ENCODE measurements around the gene CTNNB1. TPM values are rescaled to one million over a fixed set of nuclear protein-coding genes. Genes with fewer than 3 reads are reported as not detected.

The CTNNB1 gene
- total RNA-seq, 1 experiment from 2014 or later = 186 TPM

DNA sequence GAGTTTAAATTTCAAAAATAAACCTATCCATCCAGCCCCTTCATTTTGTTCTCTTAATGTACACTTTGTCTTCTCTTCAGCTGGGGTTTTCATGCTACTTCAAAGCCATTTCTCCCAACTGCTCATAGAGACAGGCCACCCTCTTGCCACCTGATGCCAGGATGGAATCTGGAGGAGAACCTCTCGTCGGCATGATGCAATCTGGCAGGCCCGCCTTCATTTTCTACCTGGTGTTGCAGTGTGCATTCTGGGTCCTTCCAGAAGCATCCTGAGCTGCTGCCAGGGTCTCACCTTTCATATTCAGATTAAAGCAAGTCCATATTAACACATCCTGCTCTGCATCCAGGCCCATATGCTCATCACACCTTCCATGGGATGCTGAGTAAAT, 60.8 kb downstream of the CTNNB1 start:
- TF ChIP-seq, protein P1, sequence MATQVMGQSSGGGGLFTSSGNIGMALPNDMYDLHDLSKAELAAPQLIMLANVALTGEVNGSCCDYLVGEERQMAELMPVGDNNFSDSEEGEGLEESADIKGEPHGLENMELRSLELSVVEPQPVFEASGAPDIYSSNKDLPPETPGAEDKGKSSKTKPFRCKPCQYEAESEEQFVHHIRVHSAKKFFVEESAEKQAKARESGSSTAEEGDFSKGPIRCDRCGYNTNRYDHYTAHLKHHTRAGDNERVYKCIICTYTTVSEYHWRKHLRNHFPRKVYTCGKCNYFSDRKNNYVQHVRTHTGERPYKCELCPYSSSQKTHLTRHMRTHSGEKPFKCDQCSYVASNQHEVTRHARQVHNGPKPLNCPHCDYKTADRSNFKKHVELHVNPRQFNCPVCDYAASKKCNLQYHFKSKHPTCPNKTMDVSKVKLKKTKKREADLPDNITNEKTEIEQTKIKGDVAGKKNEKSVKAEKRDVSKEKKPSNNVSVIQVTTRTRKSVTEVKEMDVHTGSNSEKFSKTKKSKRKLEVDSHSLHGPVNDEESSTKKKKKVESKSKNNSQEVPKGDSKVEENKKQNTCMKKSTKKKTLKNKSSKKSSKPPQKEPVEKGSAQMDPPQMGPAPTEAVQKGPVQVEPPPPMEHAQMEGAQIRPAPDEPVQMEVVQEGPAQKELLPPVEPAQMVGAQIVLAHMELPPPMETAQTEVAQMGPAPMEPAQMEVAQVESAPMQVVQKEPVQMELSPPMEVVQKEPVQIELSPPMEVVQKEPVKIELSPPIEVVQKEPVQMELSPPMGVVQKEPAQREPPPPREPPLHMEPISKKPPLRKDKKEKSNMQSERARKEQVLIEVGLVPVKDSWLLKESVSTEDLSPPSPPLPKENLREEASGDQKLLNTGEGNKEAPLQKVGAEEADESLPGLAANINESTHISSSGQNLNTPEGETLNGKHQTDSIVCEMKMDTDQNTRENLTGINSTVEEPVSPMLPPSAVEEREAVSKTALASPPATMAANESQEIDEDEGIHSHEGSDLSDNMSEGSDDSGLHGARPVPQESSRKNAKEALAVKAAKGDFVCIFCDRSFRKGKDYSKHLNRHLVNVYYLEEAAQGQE (IDR thresholded peaks at IDR 0.05; ENCODE audit: insufficient read depth in 1 of 2, low read depth in 2 of 2, low read length in 1 of 2) = no peak
- POLR2A ChIA-PET = no interaction called here
- BruUV-seq (replicated peaks) = no TSS peak

DNA sequence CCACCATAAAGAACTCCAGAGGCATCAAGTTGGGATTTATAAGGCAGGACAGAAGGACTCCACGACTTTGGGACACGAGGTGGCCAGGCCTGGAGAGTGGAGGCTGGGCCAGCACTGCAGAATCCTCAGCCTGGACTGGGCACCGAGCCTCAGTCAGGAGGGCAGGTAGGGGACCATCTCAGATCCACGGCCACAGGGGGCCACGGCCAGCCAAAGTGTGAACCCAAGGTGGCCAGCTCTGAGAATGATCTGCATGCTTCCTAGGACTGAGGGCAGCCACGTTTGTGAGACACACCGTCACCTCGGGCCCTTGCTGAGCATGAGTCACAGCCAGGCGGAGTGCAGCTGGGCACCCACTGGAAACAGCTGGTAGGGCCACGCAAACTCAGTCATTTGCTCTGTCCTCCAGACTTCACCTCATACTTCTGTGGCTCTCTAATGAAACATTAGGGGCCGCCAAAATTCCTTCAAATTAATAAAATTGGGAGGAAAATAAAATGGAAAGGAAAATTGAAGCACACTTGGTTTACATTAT, 65.8 kb downstream of the CTNNB1 start:
- TF ChIP-seq, protein P2, sequence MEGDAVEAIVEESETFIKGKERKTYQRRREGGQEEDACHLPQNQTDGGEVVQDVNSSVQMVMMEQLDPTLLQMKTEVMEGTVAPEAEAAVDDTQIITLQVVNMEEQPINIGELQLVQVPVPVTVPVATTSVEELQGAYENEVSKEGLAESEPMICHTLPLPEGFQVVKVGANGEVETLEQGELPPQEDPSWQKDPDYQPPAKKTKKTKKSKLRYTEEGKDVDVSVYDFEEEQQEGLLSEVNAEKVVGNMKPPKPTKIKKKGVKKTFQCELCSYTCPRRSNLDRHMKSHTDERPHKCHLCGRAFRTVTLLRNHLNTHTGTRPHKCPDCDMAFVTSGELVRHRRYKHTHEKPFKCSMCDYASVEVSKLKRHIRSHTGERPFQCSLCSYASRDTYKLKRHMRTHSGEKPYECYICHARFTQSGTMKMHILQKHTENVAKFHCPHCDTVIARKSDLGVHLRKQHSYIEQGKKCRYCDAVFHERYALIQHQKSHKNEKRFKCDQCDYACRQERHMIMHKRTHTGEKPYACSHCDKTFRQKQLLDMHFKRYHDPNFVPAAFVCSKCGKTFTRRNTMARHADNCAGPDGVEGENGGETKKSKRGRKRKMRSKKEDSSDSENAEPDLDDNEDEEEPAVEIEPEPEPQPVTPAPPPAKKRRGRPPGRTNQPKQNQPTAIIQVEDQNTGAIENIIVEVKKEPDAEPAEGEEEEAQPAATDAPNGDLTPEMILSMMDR (IDR thresholded peaks at IDR 0.05) = no peak
- TF ChIP-seq SIN3A (IDR thresholded peaks at IDR 0.05; ENCODE audit: borderline replicate concordance, insufficient read depth, low read depth, low read length) = no peak
- TF ChIP-seq, protein P1 (IDR thresholded peaks at IDR 0.05; ENCODE audit: insufficient read depth in 1 of 2, low read depth in 2 of 2, low read length in 1 of 2) = no peak
- no peak for TF ChIP-seq TCF7L2 (IDR thresholded peaks at IDR 0.05; ENCODE audit: low read depth, low read length)
- TF ChIP-seq POLR2AphosphoS5 (IDR thresholded peaks at IDR 0.05; ENCODE audit: low read depth, low read length) = no peak
- no peaks in the 10 kb centered on the region for H3K9me3 ChIP-seq (ENCODE audit: control insufficient read depth, insufficient read depth, low read depth, low read length)
- no peak overlapping the region for H3K4me3 ChIP-seq (ENCODE audit: low read depth in 2 of 2, low read length in 2 of 2)
- in situ Hi-C loops (cut with HindIII; ENCODE audit: low pct_unique_long_range_greater_than_20kb, low sequenced_read_pairs) (no loop called here), intact Hi-C loops (cut with micrococcal nuclease; ENCODE audit: unreplicated experiment) (no loop called here)
- ChIA-PET POLR2A (no interaction called here), CTCF (no interaction called here)
- H3K27me3 ChIP-seq (ENCODE audit: control insufficient read depth, insufficient read depth, low read length) = no peaks in the 10 kb centered on the region
- DNase-seq (ENCODE audit: low read depth, low spot score) (no peak), ATAC-seq (no peak)
- H3K36me3 ChIP-seq (ENCODE audit: control insufficient read depth, insufficient read depth, low read length) = no peaks in the 10 kb centered on the region
- no TSS peak for BruUV-seq (replicated peaks)
- no peak overlapping the region for H3K27ac ChIP-seq (ENCODE audit: low read length)
- no peaks in the 10 kb centered on the region for H3K4me1 ChIP-seq (ENCODE audit: control insufficient read depth, insufficient read depth, low read length)

More for the DNA sequence above, 60.8 kb downstream of the CTNNB1 start:
- Histone ChIP-seq H3K27me3 (ENCODE audit: control insufficient read depth, insufficient read depth, low read length) (no peaks in the 10 kb centered on the region), H3K9me3 (ENCODE audit: control insufficient read depth, insufficient read depth, low read depth, low read length) (no peaks in the 10 kb centered on the region), H3K27ac (ENCODE audit: low read length) (no peak overlapping the region), H3K4me1 (ENCODE audit: control insufficient read depth, insufficient read depth, low read length) (no peaks in the 10 kb centered on the region), H3K4me3 (ENCODE audit: low read depth in 2 of 2, low read length in 2 of 2) (no peak overlapping the region), H3K36me3 (ENCODE audit: control insufficient read depth, insufficient read depth, low read length) (no peaks in the 10 kb centered on the region)
- intact Hi-C loops (cut with micrococcal nuclease; ENCODE audit: unreplicated experiment) (no loop called here), in situ Hi-C loops (cut with HindIII; ENCODE audit: low pct_unique_long_range_greater_than_20kb, low sequenced_read_pairs) (no loop called here)
- DNase-seq (ENCODE audit: low read depth, low spot score) = no peak
- CTCF ChIA-PET = no interaction called here
- no peak for ATAC-seq
